Effector memory CD8-positive, alpha-beta T cell (primary cell): ENCODE measurements around the gene KCNN3.
"Not testable (repeated sequence)": the region's sequence is repeated elsewhere in the genome, so short reads cannot be mapped to it uniquely, and the experiment has no call there.

Experiments used
- ATAC-seq: fragments of 150-1000 bp; cut with Tn5 transposase; replicated peaks from 2 replicates; pipeline ENCODE4 v1.10.0; 2021; ENCODE audit warnings: mild to moderate bottlenecking, moderate library complexity
- DNase-seq, 3 experiments: peaks; one replicate each; pipeline ENCODE4 v3.0.0; 2021
- H3K27ac Mint-ChIP-seq, 2 donors: one replicate each; pipeline ENCODE4 v1.8.0; 2022; ENCODE audit warnings: mild to moderate bottlenecking in 2 of 2, mixed read lengths in 2 of 2, moderate library complexity in 2 of 2
- H3K27me3 Mint-ChIP-seq, 2 donors: one replicate each; pipeline ENCODE4 v1.8.0; 2022; ENCODE audit warnings: mixed read lengths in 2 of 2
- H3K36me3 Mint-ChIP-seq: one replicate; pipeline ENCODE4 v1.8.0; 2022; ENCODE audit warnings: mild to moderate bottlenecking, moderate library complexity, mixed read lengths; ENCODE audit not compliant: insufficient read depth
- H3K4me1 Mint-ChIP-seq, 2 donors: one replicate each; pipeline ENCODE4 v1.8.0; 2022; ENCODE audit warnings: low read depth in 2 of 2, mixed read lengths in 2 of 2
- H3K4me3 Mint-ChIP-seq, 2 donors: one replicate each; pipeline ENCODE4 v1.8.0; 2022; ENCODE audit warnings: mild to moderate bottlenecking in 2 of 2, mixed read lengths in 2 of 2, moderate library complexity in 2 of 2
- H3K9me3 Mint-ChIP-seq, 2 donors: one replicate each; pipeline ENCODE4 v1.8.0; 2022; ENCODE audit warnings: mixed read lengths in 2 of 2

The KCNN3 gene

DNA sequence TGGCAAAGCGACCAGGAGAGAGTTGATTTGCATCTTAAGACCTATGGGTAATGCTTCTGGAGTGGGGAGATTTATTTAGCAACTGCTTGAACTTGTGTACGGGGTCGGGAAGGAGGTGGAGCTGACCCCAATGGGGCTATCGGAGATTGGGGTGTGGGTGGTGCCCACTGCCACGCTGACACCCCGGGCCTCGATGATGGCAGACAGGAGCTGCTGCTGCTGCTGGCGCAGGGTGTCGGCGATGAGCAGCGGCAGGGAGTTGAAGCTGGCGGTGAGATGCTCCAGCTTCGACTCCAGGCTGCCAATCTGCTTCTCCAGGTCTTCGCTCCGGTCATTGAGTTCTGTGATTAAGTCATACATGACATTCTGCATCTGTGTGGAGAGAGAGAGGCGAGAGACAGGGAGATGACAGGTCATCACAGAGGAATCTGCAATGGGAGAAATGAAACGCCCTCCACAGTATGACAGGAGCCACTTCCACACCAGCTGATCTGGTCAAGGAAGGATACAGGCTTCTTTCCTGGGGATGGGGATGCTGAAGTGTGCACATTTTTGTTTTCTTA, 162.1 kb downstream of the KCNN3 start:
- H3K4me3 Mint-ChIP-seq: no peak overlapping the region
- H3K9me3 Mint-ChIP-seq: no peaks in the 10 kb centered on the region
- H3K4me1 Mint-ChIP-seq: no peaks in the 10 kb centered on the region
- H3K36me3 Mint-ChIP-seq: no peaks in the 10 kb centered on the region
- DNase-seq (no peak), ATAC-seq (no peak)
- H3K27ac Mint-ChIP-seq: no peak overlapping the region
- peaks cover 48 to 68% of the 10 kb centered on the region in 2 donors for H3K27me3 Mint-ChIP-seq

- no peak overlapping the region for H3K4me3 Mint-ChIP-seq
- peaks cover 45 to 67% of the 10 kb centered on the region in 2 donors for H3K27me3 Mint-ChIP-seq
- H3K36me3 Mint-ChIP-seq: no peaks in the 10 kb centered on the region
- no peaks in the 10 kb centered on the region for H3K4me1 Mint-ChIP-seq
- ATAC-seq: no peak
- DNase-seq: no peak
- H3K27ac Mint-ChIP-seq: no peak overlapping the region
- no peaks in the 10 kb centered on the region for H3K9me3 Mint-ChIP-seq
Observed at GRCh38 chr1:154706851-154707250, 163.2 kb downstream of the KCNN3 start.

- Mint-ChIP-seq H3K4me1 (no peaks in the 10 kb centered on the region), H3K36me3 (no peaks in the 10 kb centered on the region), H3K9me3 (no peaks in the 10 kb centered on the region), H3K27me3 (peaks cover 41 to 65% of the 10 kb centered on the region in 2 donors), H3K27ac (no peak overlapping the region), H3K4me3 (no peak overlapping the region)
- no peak for DNase-seq
- ATAC-seq: no peak
Observed at GRCh38 chr1:154705544-154705943, 164.5 kb downstream of the KCNN3 start.

DNA sequence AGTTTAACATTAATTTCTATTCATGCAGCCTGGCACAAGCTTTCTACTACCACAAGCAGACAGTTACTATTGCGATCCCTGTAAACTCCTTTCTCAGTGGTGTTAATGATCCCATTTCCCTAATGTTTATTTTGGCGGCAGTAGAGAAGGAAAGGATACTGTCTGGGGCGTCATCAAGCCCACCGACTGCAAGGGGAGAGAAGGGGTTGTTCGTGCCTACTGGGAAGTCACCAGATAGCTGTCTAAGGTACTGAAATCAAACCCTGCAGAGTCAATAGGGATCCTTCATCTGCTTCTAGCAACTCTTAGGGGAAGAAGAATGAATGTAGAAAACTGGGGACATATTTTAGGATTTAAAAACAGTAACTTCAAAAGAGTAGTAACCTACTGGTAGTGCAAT, 166.9 kb downstream of the KCNN3 start:
- Mint-ChIP-seq H3K36me3 (no peaks in the 10 kb centered on the region), H3K4me3 (no peak overlapping the region), H3K9me3 (no peaks in the 10 kb centered on the region), H3K27ac (no peak overlapping the region), H3K27me3 (peaks cover 42 to 59% of the 10 kb centered on the region in 2 donors), H3K4me1 (no peaks in the 10 kb centered on the region)
- ATAC-seq: no peak
- no peak for DNase-seq

GRCh38 chr1:154698320-154699096, 171.6 kb downstream of the KCNN3 start:
- ATAC-seq (no peak), DNase-seq (no peak)
- H3K36me3 Mint-ChIP-seq: no peaks in the 10 kb centered on the region
- H3K4me1 Mint-ChIP-seq: no peaks in the 10 kb centered on the region
- no peak overlapping the region for H3K4me3 Mint-ChIP-seq
- no peak overlapping the region for H3K27ac Mint-ChIP-seq
- no peaks in the 10 kb centered on the region for H3K9me3 Mint-ChIP-seq
- peaks cover 40 to 56% of the 10 kb centered on the region in 2 donors for H3K27me3 Mint-ChIP-seq

- no peak overlapping the region for H3K4me3 Mint-ChIP-seq
- H3K27ac Mint-ChIP-seq: no peak overlapping the region
- no peaks in the 10 kb centered on the region for H3K9me3 Mint-ChIP-seq
- H3K36me3 Mint-ChIP-seq: no peaks in the 10 kb centered on the region
- DNase-seq (no peak), ATAC-seq (no peak)
- no peaks in the 10 kb centered on the region for H3K4me1 Mint-ChIP-seq
- H3K27me3 Mint-ChIP-seq: peaks cover 39 to 54% of the 10 kb centered on the region in 2 donors
Observed at GRCh38 chr1:154697710-154698109, 172.4 kb downstream of the KCNN3 start.

- H3K4me1 Mint-ChIP-seq: no peaks in the 10 kb centered on the region
- no peak overlapping the region for H3K4me3 Mint-ChIP-seq
- H3K27me3 Mint-ChIP-seq: peaks cover 41 to 50% of the 10 kb centered on the region in 2 donors
- no peaks in the 10 kb centered on the region for H3K9me3 Mint-ChIP-seq
- H3K27ac Mint-ChIP-seq: no peak overlapping the region
- DNase-seq (no peak), ATAC-seq (no peak)
- no peaks in the 10 kb centered on the region for H3K36me3 Mint-ChIP-seq
Observed at GRCh38 chr1:154696456-154696855, 173.6 kb downstream of the KCNN3 start.

GRCh38 chr1:154695985-154696384, 174.1 kb downstream of the KCNN3 start:
- DNase-seq (no peak), ATAC-seq (no peak)
- H3K36me3 Mint-ChIP-seq: no peaks in the 10 kb centered on the region
- no peaks in the 10 kb centered on the region for H3K4me1 Mint-ChIP-seq
- H3K27me3 Mint-ChIP-seq: peaks cover 41 to 50% of the 10 kb centered on the region in 2 donors
- no peak overlapping the region for H3K4me3 Mint-ChIP-seq
- H3K27ac Mint-ChIP-seq: no peak overlapping the region
- H3K9me3 Mint-ChIP-seq: no peaks in the 10 kb centered on the region

DNA sequence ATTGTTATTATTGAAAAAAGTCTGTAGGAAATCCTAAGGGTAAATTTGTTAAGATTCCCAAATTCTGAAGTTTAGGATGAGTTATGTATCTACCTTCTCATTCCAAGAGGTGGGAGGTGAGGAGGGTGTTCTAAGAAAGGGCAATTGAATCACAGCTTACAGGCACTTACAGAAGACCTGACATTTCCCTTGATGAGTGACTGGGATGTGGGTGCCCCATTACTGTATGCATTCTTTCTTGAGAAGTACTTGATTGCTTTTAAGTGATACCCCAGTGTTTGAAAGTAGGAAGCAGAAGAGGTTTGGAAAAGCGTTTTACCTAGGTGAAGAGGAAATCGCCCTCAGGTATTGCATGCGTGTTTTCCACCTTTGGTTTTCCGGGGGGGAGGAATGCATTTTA, 175.1 kb downstream of the KCNN3 start:
- no peaks in the 10 kb centered on the region for H3K36me3 Mint-ChIP-seq
- H3K27me3 Mint-ChIP-seq: peaks cover 38 to 45% of the 10 kb centered on the region in 2 donors
- H3K9me3 Mint-ChIP-seq: no peaks in the 10 kb centered on the region
- H3K27ac Mint-ChIP-seq: no peak overlapping the region
- H3K4me3 Mint-ChIP-seq: no peak overlapping the region
- H3K4me1 Mint-ChIP-seq: no peaks in the 10 kb centered on the region
- ATAC-seq (no peak), DNase-seq (no peak)

GRCh38 chr1:154689083-154689482, 181.0 kb downstream of the KCNN3 start:
- DNase-seq: no peak
- H3K27me3 Mint-ChIP-seq: peaks cover 12% of the 10 kb centered on the region in 2 donors
- no peak for ATAC-seq
- H3K36me3 Mint-ChIP-seq: no peaks in the 10 kb centered on the region
- H3K4me3 Mint-ChIP-seq: no peak overlapping the region
- no peaks in the 10 kb centered on the region for H3K4me1 Mint-ChIP-seq
- no peak overlapping the region for H3K27ac Mint-ChIP-seq
- no peaks in the 10 kb centered on the region for H3K9me3 Mint-ChIP-seq

- no peak for ATAC-seq
- H3K27ac Mint-ChIP-seq: no peak overlapping the region
- H3K4me1 Mint-ChIP-seq: no peaks in the 10 kb centered on the region
- H3K9me3 Mint-ChIP-seq: no peaks in the 10 kb centered on the region
- H3K36me3 Mint-ChIP-seq: no peaks in the 10 kb centered on the region
- no peak overlapping the region for H3K4me3 Mint-ChIP-seq
- peaks cover 12 to 25% of the 10 kb centered on the region in 2 donors for H3K27me3 Mint-ChIP-seq
- no peak for DNase-seq
Observed at GRCh38 chr1:154686507-154686906, 183.6 kb downstream of the KCNN3 start.

GRCh38 chr1:154683820-154684219, 186.3 kb downstream of the KCNN3 start:
- H3K4me3 Mint-ChIP-seq: no peak overlapping the region

DNA sequence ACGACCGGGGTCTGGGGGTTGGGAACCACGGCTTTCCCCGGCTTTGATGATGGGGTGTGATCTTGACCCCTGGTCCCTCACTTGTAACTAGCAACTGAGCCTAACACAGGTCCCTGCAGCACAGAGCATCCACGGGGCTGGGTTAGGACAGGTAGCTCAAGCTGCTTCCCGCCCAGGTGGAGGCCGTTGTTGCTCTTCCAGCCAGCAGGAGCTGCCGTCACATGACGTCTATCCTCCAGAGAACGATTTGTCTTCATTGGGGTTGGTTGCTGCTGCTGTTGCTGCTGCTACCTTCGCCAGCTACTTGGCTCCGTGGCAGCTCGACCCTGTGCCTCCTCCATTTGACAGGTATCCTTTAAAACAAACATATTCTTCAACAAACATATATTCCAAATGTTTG, 187.8 kb downstream of the KCNN3 start:
- Mint-ChIP-seq H3K36me3 (no peaks in the 10 kb centered on the region), H3K4me3 (no peak overlapping the region), H3K4me1 (no peaks in the 10 kb centered on the region), H3K27me3 (peaks cover 12 to 26% of the 10 kb centered on the region in 2 donors), H3K9me3 (no peaks in the 10 kb centered on the region), H3K27ac (no peak overlapping the region)
- ATAC-seq: no peak
- no peak for DNase-seq

More at GRCh38 chr1:154683820-154684219, 186.3 kb downstream of the KCNN3 start:
- DNase-seq (no peak), ATAC-seq (no peak)
- no peaks in the 10 kb centered on the region for H3K36me3 Mint-ChIP-seq
- no peaks in the 10 kb centered on the region for H3K9me3 Mint-ChIP-seq
- H3K4me1 Mint-ChIP-seq: no peaks in the 10 kb centered on the region
- H3K27me3 Mint-ChIP-seq: peaks cover 12 to 26% of the 10 kb centered on the region in 2 donors
- no peak overlapping the region for H3K27ac Mint-ChIP-seq

- H3K4me3 Mint-ChIP-seq, H3K9me3 Mint-ChIP-seq, H3K27ac Mint-ChIP-seq, H3K4me1 Mint-ChIP-seq, H3K36me3 Mint-ChIP-seq, DNase-seq, ATAC-seq: not testable (repeated sequence)
- peaks cover 3 to 14% of the 10 kb centered on the region in 2 donors for H3K27me3 Mint-ChIP-seq
Observed at GRCh38 chr1:154677844-154678243, 192.2 kb downstream of the KCNN3 start.
